Measurements from ENCODE around the gene SMIM5.

SMIM5 gene

DNA sequence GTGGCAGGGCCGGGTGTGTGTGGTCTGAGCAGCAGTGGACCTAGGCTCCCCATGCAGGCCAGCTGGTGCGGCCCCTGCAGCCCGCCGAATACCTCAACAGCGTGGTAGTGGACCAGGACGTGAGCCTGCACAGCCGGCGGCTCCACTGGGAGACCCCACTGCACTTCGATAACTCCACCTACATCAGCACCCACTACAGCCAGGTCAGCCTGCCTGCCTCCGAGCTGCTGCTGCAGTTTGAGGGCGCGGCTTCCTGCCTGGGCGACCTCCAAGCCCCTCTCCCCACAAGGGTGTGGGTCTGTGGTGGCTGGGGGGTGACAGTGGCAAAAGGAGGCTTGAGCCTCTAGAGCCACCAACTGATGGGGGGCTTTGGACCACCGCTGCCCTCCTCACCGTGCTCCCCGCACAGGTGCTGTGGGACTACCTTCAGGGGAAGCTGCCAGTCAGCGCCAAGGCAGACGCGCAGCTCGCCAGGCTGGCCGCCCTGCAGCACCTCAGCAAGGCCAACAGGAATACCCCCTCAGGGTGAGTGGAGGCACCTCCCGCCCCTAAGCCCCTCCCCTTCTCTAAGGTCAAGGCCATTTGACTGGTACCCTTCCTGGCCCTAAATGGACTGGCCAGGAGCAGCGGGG lies 8.4 kb upstream of the SMIM5 start:
- no peak for TF ChIP-seq GATA1 (IDR thresholded peaks at IDR 0.05; ENCODE audit: low read depth, low read length)
- no peak for TF ChIP-seq POLR2A (IDR thresholded peaks at IDR 0.05; ENCODE audit: low read length)
- no peak for DNase-seq

- no peak for TF ChIP-seq POLR2A (IDR thresholded peaks at IDR 0.05; ENCODE audit: low read length)
- TF ChIP-seq GATA1 (IDR thresholded peaks at IDR 0.05; ENCODE audit: low read depth, low read length): no peak
- DNase-seq: peak; percentile 41 to 43
Observed at GRCh38 chr17:75625813-75626486, 7.3 kb upstream of the SMIM5 start.

- no peak for TF ChIP-seq POLR2A (IDR thresholded peaks at IDR 0.05; ENCODE audit: low read length)
- TF ChIP-seq GATA1 (IDR thresholded peaks at IDR 0.05; ENCODE audit: low read depth, low read length): no peak
- DNase-seq: no peak
Observed at GRCh38 chr17:75626496-75627038, 6.7 kb upstream of the SMIM5 start.

GRCh38 chr17:75627094-75627493 lies 6.1 kb upstream of the SMIM5 start:
- DNase-seq: no peak
- no peak for TF ChIP-seq GATA1 (IDR thresholded peaks at IDR 0.05; ENCODE audit: low read depth, low read length)
- no peak for TF ChIP-seq POLR2A (IDR thresholded peaks at IDR 0.05; ENCODE audit: low read length)

- DNase-seq: no peak
- TF ChIP-seq POLR2A (IDR thresholded peaks at IDR 0.05; ENCODE audit: low read length) (no peak), GATA1 (IDR thresholded peaks at IDR 0.05; ENCODE audit: low read depth, low read length) (no peak)
Observed at GRCh38 chr17:75628425-75628824, 4.8 kb upstream of the SMIM5 start.

DNA sequence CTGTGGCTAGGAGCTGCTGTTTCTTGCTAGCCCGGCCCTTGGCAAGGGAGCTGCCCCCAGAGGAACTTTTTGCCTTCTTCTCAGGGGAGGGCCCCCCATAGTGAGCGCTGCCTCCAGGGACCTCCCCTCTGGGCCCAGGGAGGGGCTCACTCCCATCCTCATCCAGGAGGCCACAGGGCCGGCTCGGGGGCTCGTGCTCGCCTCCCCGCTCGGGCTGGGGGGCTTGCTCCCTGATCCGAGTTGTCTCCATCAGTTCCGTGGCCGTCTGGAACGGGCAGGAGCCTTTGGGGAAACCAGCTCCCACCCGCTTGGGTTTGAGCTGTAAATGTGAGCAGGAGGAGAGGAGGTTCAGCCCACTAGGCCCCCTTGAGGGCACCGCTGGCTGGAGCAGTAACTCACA lies 4.1 kb upstream of the SMIM5 start:
- no peak for TF ChIP-seq GATA1 (IDR thresholded peaks at IDR 0.05; ENCODE audit: low read depth, low read length)
- TF ChIP-seq POLR2A (IDR thresholded peaks at IDR 0.05; ENCODE audit: low read length): no peak

DNA sequence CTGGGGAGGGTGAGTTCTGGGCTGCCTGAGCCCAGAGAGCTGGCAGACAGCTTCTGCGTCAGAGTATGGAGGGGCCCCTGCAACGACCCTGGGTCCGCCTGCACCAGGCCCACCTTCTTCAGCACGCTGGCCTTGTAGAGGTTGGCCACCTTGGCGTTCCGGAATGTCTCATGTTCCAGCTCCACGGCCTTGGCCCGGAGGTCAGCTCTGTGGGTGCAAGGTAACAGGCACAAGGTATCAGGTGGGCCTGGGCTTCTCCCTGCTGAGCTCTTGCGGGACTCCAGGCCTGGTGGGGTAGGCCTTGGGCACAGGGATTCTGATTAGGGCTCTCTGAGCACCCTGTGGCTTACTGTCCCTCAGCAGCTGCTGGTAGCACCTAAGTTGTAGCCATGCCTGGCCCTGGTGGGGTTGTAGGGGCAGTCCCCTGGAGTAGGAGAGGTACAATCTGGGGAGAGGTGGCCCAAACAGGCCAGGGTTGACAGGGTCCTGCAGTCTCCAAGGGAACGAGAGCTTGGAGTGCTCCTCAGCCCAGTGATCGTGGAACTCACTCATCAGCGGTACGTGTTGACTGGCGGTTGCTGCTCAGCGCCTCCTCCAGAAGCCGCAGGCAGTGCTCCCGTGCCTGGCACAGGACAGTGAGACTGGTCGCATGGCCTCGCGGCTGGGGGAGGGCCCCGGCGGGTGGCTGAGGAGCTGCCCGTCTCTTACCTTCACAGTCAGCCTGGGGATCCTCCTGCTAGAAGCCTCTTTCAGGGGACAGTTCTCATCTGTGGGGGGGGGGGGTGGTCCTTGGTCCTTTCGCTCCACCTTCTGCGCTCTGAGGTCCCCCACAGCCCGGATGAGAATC lies 2.9 kb upstream of the SMIM5 start:
- TF ChIP-seq POLR2A (IDR thresholded peaks at IDR 0.05; ENCODE audit: low read length): no peak
- TF ChIP-seq GATA1 (IDR thresholded peaks at IDR 0.05; ENCODE audit: low read depth, low read length): no peak
- DNase-seq: no peak

More for the DNA sequence above, 4.1 kb upstream of the SMIM5 start:
- DNase-seq: no peak

DNA sequence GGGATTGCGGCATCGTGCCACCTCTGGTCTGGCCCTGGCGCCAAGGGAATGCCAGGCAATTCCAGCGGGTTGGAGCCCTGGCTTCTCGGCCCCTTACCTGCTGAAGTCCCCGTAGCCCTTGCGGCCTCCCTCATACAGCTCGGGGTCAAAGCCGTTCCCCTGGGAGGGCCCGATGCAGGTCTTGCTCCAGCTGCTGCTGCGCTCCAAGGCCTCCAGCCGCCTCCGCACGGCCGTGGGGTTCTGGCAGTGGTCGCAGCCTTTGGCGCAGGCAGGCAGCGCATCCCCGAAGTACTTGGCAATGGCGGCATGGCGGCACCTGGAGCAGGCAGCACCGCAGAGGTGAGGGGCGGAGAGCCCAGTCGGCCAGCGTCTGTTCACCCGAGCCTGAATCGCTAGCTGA lies 1.9 kb upstream of the SMIM5 start:
- no peak for TF ChIP-seq POLR2A (IDR thresholded peaks at IDR 0.05; ENCODE audit: low read length)
- TF ChIP-seq GATA1 (IDR thresholded peaks at IDR 0.05; ENCODE audit: low read depth, low read length): no peak
- DNase-seq: no peak

DNA sequence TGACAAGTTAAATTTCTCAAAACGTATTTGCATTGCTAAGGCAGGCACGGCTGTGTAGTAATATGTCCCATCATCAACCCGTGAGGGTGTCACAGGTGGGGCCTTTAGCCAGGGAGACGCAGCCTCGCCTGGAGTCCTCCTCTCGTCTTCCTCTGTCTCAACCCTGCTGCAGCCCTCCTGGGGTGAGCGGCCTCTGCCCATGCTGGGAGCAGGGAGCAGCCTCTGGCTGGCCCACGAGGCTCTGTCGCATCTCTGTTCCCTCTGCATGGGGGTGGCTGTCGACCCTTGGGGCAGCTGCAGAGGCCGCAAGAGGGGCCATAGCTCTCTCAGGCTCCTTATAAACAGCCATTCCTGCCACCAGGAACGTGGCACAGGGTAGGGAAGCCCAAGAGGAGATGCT lies 806 bp upstream of the SMIM5 start:
- no peak for TF ChIP-seq GATA1 (IDR thresholded peaks at IDR 0.05; ENCODE audit: low read depth, low read length)
- TF ChIP-seq POLR2A (IDR thresholded peaks at IDR 0.05; ENCODE audit: low read length): no peak
- DNase-seq: no peak

DNA sequence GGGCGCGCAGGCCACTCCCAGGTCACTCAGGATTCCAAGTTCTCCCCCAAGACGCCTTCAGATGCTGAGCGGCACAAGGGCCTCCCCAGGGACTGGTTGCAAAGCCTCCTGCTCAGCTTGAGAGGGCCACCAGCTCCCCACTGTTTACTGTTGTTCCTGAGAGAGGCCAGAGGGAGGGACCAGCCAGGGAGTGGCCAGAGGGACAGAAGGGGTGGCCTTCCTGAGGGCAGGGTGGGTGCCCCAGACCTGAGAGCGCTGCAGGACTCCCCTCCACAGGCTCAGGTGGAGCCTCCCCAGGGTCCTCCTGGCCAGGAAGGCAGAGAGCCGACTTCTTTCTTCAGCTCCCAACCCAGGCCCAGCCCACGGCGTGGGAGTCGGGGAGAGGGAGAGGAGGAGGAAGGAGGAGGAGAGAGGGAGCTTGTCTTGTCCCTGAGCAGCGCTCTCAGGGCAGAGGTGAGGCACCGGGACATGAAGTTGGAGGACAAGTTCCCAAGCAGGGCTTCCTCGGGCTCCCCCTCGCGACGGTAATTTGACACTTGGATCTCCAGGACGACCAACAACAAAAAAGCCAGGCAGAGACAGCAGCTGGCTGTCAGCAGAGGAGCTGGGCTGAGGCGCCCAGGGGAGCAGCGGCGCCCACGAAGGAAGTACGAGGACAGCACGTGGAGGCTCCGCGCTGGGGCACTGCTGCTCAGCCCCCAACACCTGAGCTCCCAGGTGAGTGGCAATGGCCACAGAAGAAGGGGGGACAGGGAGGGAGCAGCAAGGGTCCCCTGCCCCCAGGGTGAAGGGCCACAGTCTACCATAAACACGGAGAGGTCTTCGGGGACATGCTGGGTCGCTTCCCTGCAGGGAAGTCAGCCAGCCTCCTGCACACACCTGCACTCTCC lies 497 bp downstream of the SMIM5 start:
- TF ChIP-seq POLR2A (IDR thresholded peaks at IDR 0.05; ENCODE audit: low read length) (peak; percentile 93), GATA1 (IDR thresholded peaks at IDR 0.05; ENCODE audit: low read depth, low read length) (no peak)

DNA sequence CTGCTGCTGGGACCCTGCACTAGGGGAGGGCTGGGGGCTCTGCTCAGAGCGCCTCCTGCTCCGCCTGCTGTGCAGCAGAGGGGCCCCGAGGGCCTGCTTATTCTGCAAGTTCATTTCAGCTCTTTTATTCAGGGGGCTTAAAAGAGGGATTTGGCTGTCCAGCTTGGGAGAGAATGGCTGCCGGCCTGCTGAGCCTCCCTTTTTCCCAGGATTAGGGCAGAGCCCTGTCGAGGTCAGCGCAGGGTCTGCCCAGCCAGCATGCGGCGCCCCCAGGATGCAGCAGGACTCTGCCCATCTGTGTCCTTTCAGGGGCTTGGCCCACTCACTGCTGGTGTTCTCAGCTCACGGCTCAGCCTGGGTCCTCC lies 1.1 kb downstream of the SMIM5 start:
- DNase-seq: no peak
- TF ChIP-seq POLR2A (IDR thresholded peaks at IDR 0.05; ENCODE audit: low read length) (no peak), GATA1 (IDR thresholded peaks at IDR 0.05; ENCODE audit: low read depth, low read length) (no peak)

More for the DNA sequence above, 497 bp downstream of the SMIM5 start:
- DNase-seq: peak; percentile 91 to 93

DNA sequence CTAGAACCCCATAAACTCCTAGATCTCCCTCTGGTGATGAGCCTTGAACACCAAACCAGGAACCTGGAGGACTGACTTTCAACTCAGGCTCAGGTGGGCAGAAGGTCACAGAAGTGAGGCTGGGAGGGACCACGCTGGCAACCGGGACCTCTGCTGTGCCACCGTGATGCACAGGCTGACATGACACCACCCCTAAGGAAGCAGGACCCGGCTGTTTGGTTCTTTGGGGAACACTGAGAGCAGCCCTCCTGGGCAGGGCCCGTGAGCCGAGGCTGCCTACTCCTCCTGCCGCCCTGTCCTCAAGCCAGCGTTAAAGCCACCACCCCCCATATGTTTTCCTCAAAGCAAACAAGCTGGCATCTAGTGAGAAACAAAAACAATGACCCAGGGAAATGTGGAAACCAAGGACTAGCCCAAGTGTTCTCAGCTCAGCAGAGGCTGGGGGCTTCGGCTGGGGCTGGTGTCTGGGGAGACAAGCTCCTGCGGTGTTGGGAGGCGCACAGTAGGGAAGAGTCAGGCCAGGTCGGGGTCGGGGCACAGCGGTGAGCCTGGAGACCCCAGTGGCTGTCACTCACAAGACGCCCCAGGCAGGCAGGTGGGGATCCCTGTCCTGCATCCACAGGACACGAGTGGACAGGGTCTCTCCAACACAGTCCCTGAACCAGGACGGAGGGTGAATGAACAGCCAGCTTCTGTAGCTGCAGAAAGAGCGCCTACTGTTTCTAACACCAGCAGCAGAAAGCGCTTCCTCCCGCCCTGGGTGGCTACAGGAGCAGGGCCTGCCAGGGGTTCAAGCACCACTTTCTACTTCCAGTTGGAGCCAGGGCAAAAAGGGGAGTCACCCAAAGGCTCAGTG lies 1.7 kb downstream of the SMIM5 start:
- no peak for TF ChIP-seq GATA1 (IDR thresholded peaks at IDR 0.05; ENCODE audit: low read depth, low read length)
- TF ChIP-seq POLR2A (IDR thresholded peaks at IDR 0.05; ENCODE audit: low read length): no peak
- peak; percentile 45 to 63 for DNase-seq
